A549 (cell line): ENCODE results near the gene NELFCD. TPM values are rescaled to one million over a fixed set of nuclear protein-coding genes. Genes with fewer than 3 reads are reported as not detected.

Experiments used
- ATAC-seq, 2 experiments: fragments of 200-7000 bp in 1 of 2; fragments of >200 bp in 1 of 2; cut with Nextera tagmentation in 1 of 2; cut with Tn5 transposase in 1 of 2; 3 replicates each; pipeline versions ENCODE4 v1.8.0 to v1.9.1; 2018 to 2020; ENCODE audit warnings: mild to moderate bottlenecking in 1 of 2, moderate library complexity in 1 of 2
- CTCF ChIA-PET: fragments of 300-600 bp; sonication (Branson Sonifier 250); formaldehyde crosslinking; extraction: SDS; loops from one replicate; lab custom pipeline; 2021; ENCODE audit warnings: antibody characterized with exemption, inconsistent platforms; lab: Yijun Ruan, JAX
- POLR2A ChIA-PET: fragments of 350-600 bp; formaldehyde crosslinking; extraction: SDS; loops from one replicate; lab custom pipeline; 2021; ENCODE audit warnings: antibody characterized with exemption, inconsistent platforms; lab: Yijun Ruan, JAX
- DNase-seq, 2 experiments: peaks; one replicate each; pipeline versions ENCODE4 v3.0.0 to v3.0.0-alpha.2; 2011 to 2016; ENCODE audit warnings: low read depth in 1 of 2, low spot score in 1 of 2
- FAIRE-seq: peaks from 2 replicates; lab custom pipeline; 2011; peaks lifted over from hg19 to GRCh38; lab: Jason Lieb, UNC
- H3K27ac ChIP-seq, 2 experiments: fragments of >200 bp; sonication (Bioruptor Twin); formaldehyde crosslinking; 3 replicates each; pipeline ENCODE4 v1.5.1; 2016 to 2017
- H3K4me1 ChIP-seq: fragments of >200 bp; sonication (Bioruptor Twin); formaldehyde crosslinking; 3 replicates; pipeline ENCODE4 v1.6.1; 2016
- H3K4me2 ChIP-seq: fragments of >200 bp; sonication (Bioruptor Twin); formaldehyde crosslinking; 3 replicates; pipeline ENCODE4 v1.6.1; 2016
- H3K4me3 ChIP-seq: fragments of >200 bp; sonication (Bioruptor Twin); formaldehyde crosslinking; 3 replicates; pipeline ENCODE4 v1.5.1; 2016
- H3K9me3 ChIP-seq: fragments of >200 bp; sonication (Bioruptor Twin); formaldehyde crosslinking; 3 replicates; pipeline ENCODE4 v1.6.1; 2016
- BHLHE40 ChIP-seq: IDR thresholded peaks from 2 replicates; pipeline ENCODE4 v1.6.1; 2012; ENCODE audit warnings: low read depth, low read length, inconsistent platforms
- CEBPB ChIP-seq, 2 experiments: fragments of >200 bp in 1 of 2; sonication (Bioruptor Twin) in 1 of 2; formaldehyde crosslinking in 1 of 2; IDR thresholded peaks; 2 replicates each; pipeline ENCODE4 v1.6.1; 2012 to 2016
- E2F6 ChIP-seq: IDR thresholded peaks from 2 replicates; pipeline ENCODE4 v1.6.1; 2012; ENCODE audit warnings: low read depth, borderline replicate concordance
- FOSB ChIP-seq: fragments of 250-450 bp; sonication (Bioruptor Pico); IDR thresholded peaks from 2 replicates; pipeline ENCODE4 v1.5.0; 2020; ENCODE audit warnings: mild to moderate bottlenecking, moderate library complexity
- FOSL2 ChIP-seq, 2 experiments: fragments of 450-650 bp in 1 of 2; fragments of >200 bp in 1 of 2; sonication (Bioruptor Twin) in 1 of 2; formaldehyde crosslinking; IDR thresholded peaks; 2 replicates each; pipeline versions ENCODE4 v1.5.0 to v1.6.1; 2016 to 2020; ENCODE audit warnings: mild to moderate bottlenecking in 1 of 2, moderate library complexity in 1 of 2
- HEYL ChIP-seq: fragments of 250-450 bp; sonication (Bioruptor Pico); IDR thresholded peaks from 2 replicates; pipeline ENCODE4 v1.8.0; 2021; ENCODE audit warnings: mild to moderate bottlenecking, moderate library complexity
- HOXB13 ChIP-seq: fragments of 250-450 bp; sonication (Bioruptor Pico); IDR thresholded peaks from 2 replicates; pipeline ENCODE4 v1.5.0; 2020; ENCODE audit warnings: low read depth, mild to moderate bottlenecking, moderate library complexity
- HOXB5 ChIP-seq: fragments of 250-450 bp; sonication (Bioruptor Pico); IDR thresholded peaks from 2 replicates; pipeline ENCODE4 v1.5.0; 2020; ENCODE audit warnings: mild to moderate bottlenecking, moderate library complexity
- NPAS2 ChIP-seq: fragments of 250-450 bp; sonication (Bioruptor Pico); IDR thresholded peaks from 2 replicates; pipeline ENCODE4 v1.8.0; 2022; ENCODE audit warnings: mild to moderate bottlenecking, moderate library complexity, borderline replicate concordance
- NR3C1 ChIP-seq: fragments of >200 bp; sonication (Bioruptor Twin); formaldehyde crosslinking; IDR thresholded peaks from 3 replicates; pipeline ENCODE4 v1.6.1; 2017
- PHF8 ChIP-seq: fragments of 200-600 bp; sonication (generic); IDR thresholded peaks from 2 replicates; pipeline ENCODE4 v1.6.1; 2016; ENCODE audit warnings: low read depth, mild to moderate bottlenecking, antibody characterized with exemption, moderate library complexity, borderline replicate concordance
- RAD21 ChIP-seq, 2 experiments: fragments of >200 bp in 1 of 2; sonication (Bioruptor Twin) in 1 of 2; formaldehyde crosslinking in 1 of 2; IDR thresholded peaks in 1 of 2; conservative IDR thresholded peaks in 1 of 2; 2 replicates in 1 of 2; 3 replicates in 1 of 2; pipeline ENCODE4 v1.6.1; 2012 to 2018; ENCODE audit warnings: inconsistent platforms in 1 of 2
- RCOR1 ChIP-seq: fragments of 150-350 bp; IDR thresholded peaks from 2 replicates; pipeline ENCODE4 v1.6.1; 2014; ENCODE audit warnings: antibody characterized with exemption, low read length, low read depth
- RFX5 ChIP-seq: fragments of 450-650 bp; IDR thresholded peaks from 2 replicates; pipeline ENCODE4 v1.7.1; 2014; ENCODE audit warnings: antibody characterized with exemption, mild to moderate bottlenecking, moderate library complexity
- SREBF2 ChIP-seq: fragments of 450-650 bp; IDR thresholded peaks from 2 replicates; pipeline ENCODE4 v1.6.1; 2014; ENCODE audit warnings: mild to moderate bottlenecking, moderate library complexity
- TP53 ChIP-seq: fragments of 250-450 bp; sonication (Bioruptor Pico); IDR thresholded peaks from 2 replicates; pipeline ENCODE4 v1.5.0; 2021; ENCODE audit warnings: mild to moderate bottlenecking, moderate library complexity
- ZC3H11A ChIP-seq: fragments of 450-650 bp; IDR thresholded peaks from 2 replicates; pipeline ENCODE4 v1.6.1; 2014; ENCODE audit warnings: antibody characterized with exemption, mild to moderate bottlenecking
- ZFP36 ChIP-seq: fragments of 450-650 bp; IDR thresholded peaks from 2 replicates; pipeline ENCODE4 v1.6.1; 2014; ENCODE audit warnings: borderline replicate concordance; ENCODE audit not compliant: partially characterized antibody
- WGBS: methylation state at CpG from one replicate; pipeline ENCODE4 v1.1.6; 2017; ENCODE audit errors: missing lambda C conversion rate; 5-methylcytosine and 5-hydroxymethylcytosine counted together
- polyA plus RNA-seq, 4 experiments: library from polyadenylated mRNA; depleted of rRNA in 3 of 4; stranded (reverse); fragments of >200 nt; fragmentation: RNase III in 1 of 4; extraction: RNeasy Plus Mini Kit Qiagen cat#74134 plus additional on column Dnase treatment in 1 of 4; gene quantifications; 2 replicates in 3 of 4; 3 replicates in 1 of 4; pipeline ENCODE4 v1.2.3, GENCODE V29; 2011 to 2017

NELFCD gene
- polyA plus RNA-seq, 2 of the 4 experiments (the other 2 are of a cell fraction), result 58.8 to 74.0 TPM

- Histone ChIP-seq H3K4me1 (peaks cover 21% of the 10 kb centered on the region), H3K4me2 (no peak overlapping the region), H3K9me3 (no peaks in the 10 kb centered on the region), H3K27ac (no peak overlapping the region), H3K4me3 (no peak overlapping the region)
- ATAC-seq (no peak), DNase-seq (no peak), FAIRE-seq (no peak)
- TF ChIP-seq HOXB5 (CRISPR knock-in tag) (no peak), CEBPB (IDR thresholded peaks at IDR 0.05) (no peak), RCOR1 (no peak), NPAS2 (CRISPR knock-in tag) (no peak), NR3C1 (no peak), FOSB (CRISPR knock-in tag) (no peak), E2F6 (no peak), SREBF2 (no peak), ZC3H11A (no peak)
- 72% methylated on average over 3 of the region's 4 CpGs for WGBS
- ChIA-PET CTCF (no interaction called here), POLR2A (no interaction called here)
Observed at GRCh38 chr20:59004493-59004762, 23.4 kb downstream of the NELFCD start.

- WGBS, result 90% methylated on average over 15 of the region's 17 CpGs
- DNase-seq, result no peak
- peak overlapping the region in 1 of 2 experiments; percentile 98; a peak in 1 of 6 replicates for H3K27ac ChIP-seq
- CTCF ChIA-PET, result no interaction called here
- H3K9me3 ChIP-seq, result no peaks in the 10 kb centered on the region
- H3K4me1 ChIP-seq, result peaks cover 21% of the 10 kb centered on the region
- peak overlapping the region; percentile 76 for H3K4me2 ChIP-seq
- ATAC-seq, result no peak
- FAIRE-seq, result no peak
- POLR2A ChIA-PET, result interaction anchor here (1.6 kb wide), 1 partner anchor 28 kb away, joined by 7 read pairs; the partner anchor contains the start of gene ATP5F1E
- no peak overlapping the region for H3K4me3 ChIP-seq
- TF ChIP-seq ZFP36 (peak; percentile 34), PHF8 (no peak)
Observed at GRCh38 chr20:59004763-59005522, 23.9 kb downstream of the NELFCD start.

GRCh38 chr20:59005523-59006166 lies 24.6 kb downstream of the NELFCD start:
- 80% methylated on average over 2 of the region's 3 CpGs for WGBS
- peak overlapping the region; percentile 76 for H3K4me2 ChIP-seq
- H3K4me3 ChIP-seq, result peak overlapping the region; percentile 99
- no peaks in the 10 kb centered on the region for H3K9me3 ChIP-seq
- H3K27ac ChIP-seq, result peak overlapping the region; percentile 75 to 98; a peak in 5 of 6 replicates
- TF ChIP-seq RFX5 (no peak), FOSL2 (IDR thresholded peaks at IDR 0.05) (no peak), FOSL2 (CRISPR knock-in tag; IDR thresholded peaks at IDR 0.05) (no peak)
- ATAC-seq, result no peak
- ChIA-PET CTCF (interaction anchor here (0.9 kb wide), 1 partner anchor 17 kb away, joined by 3 read pairs; no protein-coding TSS in a partner anchor), POLR2A (interaction anchor here (1.6 kb wide), 1 partner anchor 27 kb away, joined by 7 read pairs; the partner anchor contains the start of gene ATP5F1E)
- no peak for DNase-seq
- FAIRE-seq, result no peak
- H3K4me1 ChIP-seq, result peaks cover 21% of the 10 kb centered on the region

GRCh38 chr20:59006167-59006863 lies 25.3 kb downstream of the NELFCD start:
- H3K4me3 ChIP-seq, result peak overlapping the region; percentile 99
- peak overlapping the region; percentile 76 for H3K4me2 ChIP-seq
- TF ChIP-seq HEYL, result no peak
- TF ChIP-seq BHLHE40, result no peak
- TF ChIP-seq FOSB (CRISPR knock-in tag), result no peak
- TF ChIP-seq HOXB13 (CRISPR knock-in tag), result no peak
- no peak for TF ChIP-seq E2F6
- no peak for TF ChIP-seq CEBPB (IDR thresholded peaks at IDR 0.05)
- TF ChIP-seq TP53, result no peak
- no peak for TF ChIP-seq RAD21 (conservative IDR thresholded peaks at IDR 0.05 in 1 of 2, IDR thresholded peaks at IDR 0.05 in 1 of 2)
- no peak for DNase-seq
- whole genome bisulfite sequencing, result 38% methylated on average over 16 of the region's 29 CpGs
- peak; percentile 10 to 35; a peak in 4 of 6 replicates for ATAC-seq
- peaks cover 21% of the 10 kb centered on the region for H3K4me1 ChIP-seq
- no peaks in the 10 kb centered on the region for H3K9me3 ChIP-seq
- ChIA-PET CTCF (interaction anchor here (0.9 kb wide), 1 partner anchor 18 kb away, joined by 3 read pairs; no protein-coding TSS in a partner anchor), POLR2A (interaction anchor here (1.6 kb wide), 1 partner anchor 26 kb away, joined by 7 read pairs; the partner anchor contains the start of gene ATP5F1E)
- FAIRE-seq, result no peak
- H3K27ac ChIP-seq, result peak overlapping the region; percentile 75 to 98
